Ramos (cell line): Measurements from ENCODE around the gene MAGI1.

Experiments
- in situ Hi-C: fragments of 300-500 bp; cut with MboI; formaldehyde crosslinking; loops from one replicate; pipeline ENCODE4 v1.14.3; 2022; ENCODE audit warnings: low sequenced_read_pairs; ENCODE audit not compliant: unreplicated experiment

The MAGI1 gene

DNA sequence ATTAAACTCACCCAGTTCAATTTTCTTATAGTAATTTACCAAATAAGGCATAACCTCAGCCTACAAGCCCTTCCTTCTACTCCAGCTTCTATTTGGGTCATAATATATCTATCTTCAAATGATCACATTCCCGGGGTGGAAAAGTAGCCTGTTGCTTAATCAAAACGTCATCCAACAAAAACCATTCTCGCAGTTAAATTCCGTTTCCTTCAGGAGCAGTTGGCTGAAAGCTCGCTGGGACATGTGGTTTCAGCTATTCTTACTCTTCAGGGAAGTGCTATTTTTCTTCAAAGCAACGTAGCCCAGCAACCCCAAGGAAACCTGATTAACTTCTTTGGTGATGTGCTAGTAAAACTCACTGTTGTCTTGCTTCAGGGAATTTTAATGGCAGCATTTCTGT is 59.6 kb downstream of the MAGI1 start:
- in situ Hi-C loops = no loop called here

DNA sequence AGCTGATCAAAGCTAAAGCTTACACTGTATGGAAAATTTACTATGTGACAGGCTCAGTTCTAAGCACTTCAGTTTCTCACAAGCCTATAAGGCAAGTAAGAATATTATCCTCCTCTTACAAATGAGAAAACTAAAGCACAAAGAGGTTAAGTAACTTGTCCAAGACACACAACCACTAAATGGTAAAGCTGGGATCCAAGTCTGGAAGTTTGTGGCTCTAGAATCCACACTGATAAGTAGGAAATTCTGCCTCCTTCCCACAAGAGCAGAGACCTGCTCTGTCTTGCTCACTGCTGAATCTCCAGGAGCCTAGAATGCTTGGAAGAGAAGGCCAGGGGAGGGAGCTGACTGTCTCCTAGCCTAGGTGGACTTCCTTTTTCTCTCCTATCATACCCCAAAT is 60.6 kb downstream of the MAGI1 start:
- in situ Hi-C loops = no loop called here

DNA sequence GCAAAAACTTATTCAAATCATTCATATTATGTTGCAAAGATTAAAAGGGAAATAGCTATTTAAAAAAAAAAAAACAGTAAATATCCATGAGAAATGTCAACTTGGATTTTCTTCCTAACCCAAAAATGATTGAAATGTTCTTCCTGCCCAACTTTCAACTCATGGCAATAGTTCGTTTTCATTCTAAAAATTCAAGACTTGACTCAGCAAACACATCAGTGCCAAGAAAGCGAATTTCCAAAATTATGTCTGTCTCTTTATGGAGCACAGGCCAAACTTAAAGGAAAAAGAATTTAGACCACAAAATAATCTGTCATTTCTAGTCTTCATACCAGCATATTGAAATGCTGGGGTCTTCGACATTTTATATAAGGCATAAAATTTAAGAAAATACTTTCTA is 63.7 kb downstream of the MAGI1 start:
- in situ Hi-C loops = no loop called here

DNA sequence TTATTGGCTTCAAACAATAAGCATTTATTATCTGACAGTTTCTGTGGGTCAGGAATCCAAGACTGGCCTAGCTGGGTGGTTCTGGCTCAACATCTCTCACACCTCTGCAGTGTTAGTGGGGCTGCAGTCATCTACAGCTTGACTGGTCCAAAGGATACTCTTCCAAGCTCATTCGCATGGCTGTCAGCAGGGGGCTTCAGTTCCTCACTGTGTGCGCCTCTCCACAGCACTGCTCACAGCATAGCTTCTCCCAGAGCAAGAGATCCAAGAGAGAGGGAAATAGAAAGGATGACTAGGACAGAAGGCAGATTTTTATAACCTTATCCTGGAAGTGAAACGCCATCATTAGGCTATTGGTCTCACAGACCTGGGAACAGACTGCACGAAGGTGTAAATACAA is 64.2 kb downstream of the MAGI1 start:
- in situ Hi-C loops = no loop called here

DNA sequence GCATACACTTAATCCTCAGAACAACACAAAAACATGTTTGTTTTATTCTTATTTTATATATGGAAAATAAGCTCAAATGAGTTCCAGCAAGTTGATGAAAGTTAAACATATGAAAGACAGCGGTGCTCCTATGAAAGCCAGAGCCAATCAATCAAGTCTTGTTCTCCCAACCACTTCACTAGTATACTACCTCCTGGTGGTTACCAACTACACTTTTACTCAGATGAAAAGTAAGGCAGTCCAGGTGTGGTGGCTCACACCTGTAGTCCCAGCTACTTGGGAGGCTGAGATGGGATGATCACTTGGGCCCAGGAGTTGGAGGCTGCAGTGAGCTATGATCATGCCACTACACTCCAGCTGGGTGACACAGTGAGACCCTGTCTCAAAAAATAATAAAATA is 66.0 kb downstream of the MAGI1 start:
- in situ Hi-C loops = no loop called here

DNA sequence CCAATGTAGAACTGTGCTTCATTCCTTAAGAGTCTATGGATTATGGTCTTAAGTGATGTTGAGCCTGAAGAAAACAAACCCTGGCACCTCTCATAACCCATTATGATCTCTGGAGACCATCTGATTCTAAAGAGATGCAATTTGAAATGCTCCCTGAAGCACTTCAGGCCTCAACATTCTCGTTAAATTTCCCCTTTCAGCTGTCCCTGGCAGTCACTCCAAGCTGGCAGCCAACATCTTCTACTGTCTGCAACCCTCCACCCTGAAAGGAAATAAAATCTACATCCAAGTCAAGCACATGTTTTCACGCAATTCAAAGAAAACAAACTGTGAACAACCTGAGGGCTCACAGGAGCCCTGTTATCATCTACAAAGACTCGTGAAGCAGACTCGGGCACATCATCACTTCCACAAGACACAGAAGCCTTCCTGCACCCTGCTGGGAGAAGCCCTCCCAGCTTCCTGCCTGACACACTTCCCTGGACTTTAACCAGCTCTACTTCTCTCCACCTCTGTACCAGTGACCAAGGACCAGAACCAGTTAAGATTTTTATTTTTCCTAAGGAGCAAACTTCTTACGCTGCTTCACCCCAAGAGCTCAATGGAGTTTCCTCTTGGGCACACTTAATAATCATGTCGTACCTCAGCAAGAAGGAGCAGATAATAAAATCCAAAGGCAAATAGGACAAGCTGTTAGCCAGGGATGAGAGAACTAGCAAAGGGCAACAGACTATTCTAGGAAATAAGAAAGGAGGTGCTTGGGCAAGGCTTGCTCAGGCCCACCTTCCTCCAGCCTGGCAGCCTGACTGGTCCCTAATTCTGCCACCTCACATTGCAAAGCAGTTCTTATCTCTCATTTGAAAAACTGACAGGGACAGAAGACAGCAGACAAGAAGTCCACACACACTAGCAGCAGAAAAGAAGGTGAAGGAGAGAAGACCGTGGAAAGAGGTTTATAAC is 67.1 kb downstream of the MAGI1 start:
- in situ Hi-C loops = no loop called here

DNA sequence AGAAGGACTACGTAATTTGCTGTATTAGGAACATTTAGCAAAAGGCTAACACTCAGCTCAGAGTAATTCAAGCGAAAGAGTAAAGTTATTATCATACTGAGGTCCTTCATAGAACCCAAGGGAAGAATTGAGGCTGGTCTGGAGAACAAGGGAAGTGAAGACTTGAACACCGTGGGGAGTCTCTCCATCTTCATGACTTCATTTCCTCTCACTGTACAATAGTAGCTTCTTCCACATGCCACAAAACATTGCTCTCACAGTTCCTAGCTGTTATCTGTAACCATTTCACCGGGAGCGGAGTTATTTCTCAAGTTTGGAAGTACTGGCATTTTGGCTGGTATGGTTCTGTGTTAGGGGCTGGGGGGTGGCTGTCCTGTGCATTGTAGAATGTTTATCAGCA is 69.7 kb downstream of the MAGI1 start:
- in situ Hi-C loops = no loop called here

DNA sequence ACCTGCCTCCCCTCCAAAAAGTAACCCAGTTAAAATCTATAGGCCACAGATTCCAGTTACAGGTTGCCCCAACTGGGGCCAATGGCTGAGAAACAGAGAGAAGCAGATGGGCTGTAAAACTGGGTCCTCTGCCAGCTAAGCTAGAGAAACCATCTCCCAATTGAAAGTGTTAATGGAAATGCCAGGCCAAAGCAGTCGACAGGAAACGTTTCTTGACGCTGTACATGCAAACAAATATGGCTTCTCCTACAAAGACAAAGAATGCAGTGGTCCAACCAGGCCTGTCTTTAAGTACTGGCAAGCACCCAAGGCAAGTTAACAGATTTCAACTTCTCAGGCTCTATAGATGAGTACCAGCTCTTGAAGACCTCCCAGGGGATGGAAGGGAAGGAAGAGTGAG is 71.3 kb downstream of the MAGI1 start:
- in situ Hi-C loops = no loop called here

DNA sequence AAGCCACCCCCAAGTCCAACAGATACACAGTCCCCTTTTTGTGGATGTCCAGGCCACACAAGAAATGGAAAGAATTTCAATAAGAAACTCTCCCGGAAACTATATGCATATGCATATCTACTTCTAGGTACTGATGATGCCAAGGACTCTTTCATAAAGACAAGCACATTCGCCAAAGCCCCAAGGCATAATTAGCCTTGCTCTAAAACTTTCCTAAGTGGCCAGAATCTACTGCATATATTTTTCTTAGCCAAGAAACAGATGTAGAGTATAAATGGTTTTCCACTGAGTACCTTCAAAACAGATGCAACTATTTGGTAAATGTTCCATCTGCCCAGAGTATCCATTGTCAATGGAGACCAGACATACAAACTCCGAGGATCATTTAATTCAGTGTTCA is 73.9 kb downstream of the MAGI1 start:
- in situ Hi-C loops = no loop called here

DNA sequence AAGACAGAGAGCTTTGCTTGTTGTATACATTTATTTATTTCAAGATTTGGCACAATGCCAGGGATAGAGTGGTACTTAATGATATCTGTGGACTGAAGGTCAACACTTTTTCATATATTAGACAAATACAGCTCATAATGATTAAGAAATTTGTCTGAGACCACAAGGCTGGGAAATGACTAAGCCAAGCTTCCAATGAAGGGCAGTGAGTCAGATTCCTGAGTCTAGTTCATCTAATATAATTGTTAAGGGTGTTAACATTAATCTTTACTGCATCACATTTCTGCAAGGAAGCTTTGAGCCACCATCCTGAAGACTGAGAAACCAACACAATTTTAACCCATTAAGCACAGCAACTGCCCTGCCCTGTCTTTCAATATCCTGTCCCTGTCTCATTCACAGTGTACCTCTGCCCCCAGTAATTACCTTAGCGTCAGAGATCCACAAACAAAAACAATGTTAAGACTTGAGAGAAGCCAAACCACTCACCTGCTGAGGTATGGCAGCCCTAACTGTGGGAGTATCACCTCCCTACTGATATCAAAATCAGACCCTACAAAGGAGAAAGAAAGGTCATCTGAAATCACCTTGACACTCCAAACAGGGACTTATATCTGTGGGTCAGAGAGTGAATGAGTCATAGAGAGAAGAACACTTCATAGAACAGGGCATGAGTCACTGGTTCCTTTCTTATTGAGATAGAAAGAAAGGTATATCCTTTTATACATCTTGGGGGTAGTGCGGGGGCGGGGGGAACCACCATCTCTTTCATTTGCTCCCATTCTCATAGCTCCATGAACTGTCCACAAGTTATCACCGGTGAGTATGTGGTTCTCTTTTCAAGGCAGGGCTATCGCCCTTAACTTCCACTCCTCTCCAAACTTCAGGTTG is 74.7 kb downstream of the MAGI1 start:
- in situ Hi-C loops = no loop called here

DNA sequence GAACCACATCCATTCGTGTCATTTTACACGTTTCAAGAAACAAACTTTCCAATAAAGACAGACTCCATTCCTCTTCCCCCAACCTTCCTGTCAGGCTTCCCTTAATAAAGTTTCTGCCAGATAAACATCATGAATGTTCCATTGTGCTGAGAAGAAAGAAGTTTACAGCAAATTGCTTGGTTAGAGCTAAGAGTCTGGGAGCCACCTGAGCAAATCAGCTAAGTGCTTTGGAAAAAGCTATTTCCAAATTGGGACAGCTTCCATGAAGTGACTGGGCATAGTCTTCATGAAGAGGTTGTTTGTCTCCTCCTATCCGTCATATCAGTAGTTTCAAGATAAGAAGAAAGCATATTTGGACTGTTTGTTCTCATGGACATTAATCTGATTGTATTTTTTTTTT is 77.0 kb downstream of the MAGI1 start:
- in situ Hi-C loops = no loop called here

DNA sequence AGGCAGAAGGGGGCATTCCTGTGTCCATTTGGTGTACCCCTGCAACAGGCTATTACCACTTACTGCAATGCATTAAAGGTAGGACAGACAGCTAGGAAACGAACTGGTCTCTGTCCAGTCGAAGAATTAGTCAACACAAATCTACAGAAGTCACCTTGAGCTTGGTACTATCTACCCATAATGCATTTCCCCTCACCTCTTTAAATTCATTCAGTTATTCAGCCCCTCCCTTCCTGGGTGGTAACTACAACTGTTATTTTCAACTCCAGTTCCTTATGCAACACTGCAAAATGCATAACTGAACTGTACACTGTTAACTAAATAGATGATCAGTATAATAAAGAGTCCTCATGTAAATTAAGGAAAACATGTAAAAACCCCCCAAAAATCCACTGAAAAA is 77.6 kb downstream of the MAGI1 start:
- in situ Hi-C loops = no loop called here

DNA sequence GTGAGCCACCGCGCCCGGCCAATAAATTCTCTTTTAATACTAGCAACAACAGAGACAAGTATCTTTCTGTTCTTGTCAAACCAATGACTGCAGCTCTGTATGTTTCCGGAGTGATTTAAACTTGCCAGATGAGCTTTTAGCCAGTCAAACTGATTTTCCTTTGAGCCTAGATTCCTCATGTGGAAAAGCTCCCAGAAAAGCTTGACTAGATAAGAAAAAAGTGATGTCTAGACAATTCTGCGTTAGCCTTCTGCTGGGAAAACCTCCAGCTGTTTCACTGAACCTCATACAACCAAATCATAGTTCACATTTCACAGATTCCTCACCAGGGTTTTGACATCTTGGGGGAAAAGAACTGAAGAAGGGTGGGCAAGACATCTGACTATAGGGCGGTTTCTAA is 78.6 kb downstream of the MAGI1 start:
- in situ Hi-C loops = no loop called here

DNA sequence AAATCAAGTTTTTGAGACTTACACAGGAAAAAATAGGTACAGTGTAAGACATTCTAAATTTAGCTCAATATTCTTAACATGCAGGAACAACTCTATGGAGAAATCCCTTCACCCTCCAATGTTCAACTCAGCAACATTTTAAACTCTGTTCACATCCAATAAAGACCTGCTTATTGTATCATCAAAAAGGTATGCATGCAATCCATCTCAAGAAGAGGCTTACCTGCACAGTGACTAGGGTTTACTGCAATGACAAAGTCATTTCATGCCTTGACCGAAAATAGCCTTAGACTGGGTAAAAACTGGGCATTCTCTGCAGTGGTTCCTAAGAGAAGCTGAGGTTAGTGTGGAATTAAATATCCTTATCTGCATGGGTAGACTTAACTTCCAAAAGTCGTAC is 80.5 kb downstream of the MAGI1 start:
- in situ Hi-C loops = no loop called here

DNA sequence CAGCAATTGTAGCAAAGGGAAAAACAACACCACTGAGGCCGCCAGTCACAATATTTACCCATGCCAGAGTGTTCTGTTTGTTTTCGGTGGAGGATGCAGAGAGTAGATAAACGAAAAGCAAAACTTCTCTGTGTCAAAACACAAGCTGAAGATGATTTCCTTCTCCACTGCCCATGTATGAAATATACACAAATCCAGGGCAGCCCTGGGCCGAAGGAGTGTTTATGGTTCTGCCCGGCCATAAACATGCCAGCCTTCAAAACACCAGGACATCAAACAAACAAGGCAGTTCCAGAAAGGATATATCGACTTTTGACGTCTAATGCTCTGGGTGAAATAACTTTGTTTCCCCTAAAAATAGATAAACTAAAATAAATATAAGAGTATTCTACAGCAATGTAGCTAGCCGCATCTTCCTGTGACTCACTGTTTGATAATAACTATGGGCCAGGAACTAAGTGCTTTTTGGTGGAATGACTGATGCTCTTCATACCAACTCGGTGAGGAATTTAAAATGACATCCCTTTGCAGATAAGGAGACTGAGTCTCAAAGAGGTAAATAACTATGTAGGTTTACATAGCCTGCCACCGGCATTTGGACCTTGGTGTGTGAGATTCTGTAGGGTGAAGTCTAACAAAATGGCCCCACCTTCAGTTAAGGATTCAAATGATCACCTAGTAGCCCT is 82.8 kb downstream of the MAGI1 start:
- in situ Hi-C loops = no loop called here

DNA sequence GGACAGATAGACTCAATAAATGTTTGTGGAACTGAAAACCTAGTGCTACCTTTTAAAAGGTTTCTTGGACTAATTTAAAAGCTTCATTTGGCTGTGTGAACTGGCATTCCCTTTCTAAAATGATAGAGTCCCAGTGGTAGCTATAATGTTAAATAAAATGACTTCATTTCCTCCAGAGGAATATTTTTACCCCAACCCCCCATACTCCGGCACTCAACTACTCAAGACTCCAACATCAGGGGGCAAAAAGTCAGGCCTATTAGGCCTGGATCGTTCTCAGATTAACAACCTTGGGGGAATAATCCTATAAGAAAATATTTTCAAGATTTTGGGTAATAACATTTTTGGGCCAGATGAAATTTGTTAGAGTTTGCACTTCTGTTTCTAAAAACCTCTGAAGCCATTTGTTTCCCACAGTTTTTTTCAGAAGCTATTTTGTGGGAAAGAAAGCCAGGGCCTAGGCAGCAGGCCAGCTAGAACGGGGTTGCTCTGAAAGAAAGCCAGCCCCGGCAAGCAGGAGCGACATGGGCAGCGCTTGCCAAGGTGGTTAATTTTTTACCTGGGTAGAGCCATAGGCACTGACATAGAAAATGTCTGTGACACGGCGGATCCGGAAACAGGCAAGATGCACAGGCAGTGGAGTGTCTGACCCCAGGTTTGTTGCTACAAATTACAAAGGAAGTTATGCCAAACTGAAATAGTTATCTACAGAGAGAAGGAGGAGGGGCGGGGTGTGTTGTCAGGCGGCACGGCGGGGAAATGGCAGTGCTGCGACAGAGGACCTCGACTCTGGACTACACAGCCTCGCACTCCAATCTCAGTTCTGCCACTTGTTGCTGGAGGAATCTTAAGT is 84.6 kb downstream of the MAGI1 start:
- in situ Hi-C loops = no loop called here

DNA sequence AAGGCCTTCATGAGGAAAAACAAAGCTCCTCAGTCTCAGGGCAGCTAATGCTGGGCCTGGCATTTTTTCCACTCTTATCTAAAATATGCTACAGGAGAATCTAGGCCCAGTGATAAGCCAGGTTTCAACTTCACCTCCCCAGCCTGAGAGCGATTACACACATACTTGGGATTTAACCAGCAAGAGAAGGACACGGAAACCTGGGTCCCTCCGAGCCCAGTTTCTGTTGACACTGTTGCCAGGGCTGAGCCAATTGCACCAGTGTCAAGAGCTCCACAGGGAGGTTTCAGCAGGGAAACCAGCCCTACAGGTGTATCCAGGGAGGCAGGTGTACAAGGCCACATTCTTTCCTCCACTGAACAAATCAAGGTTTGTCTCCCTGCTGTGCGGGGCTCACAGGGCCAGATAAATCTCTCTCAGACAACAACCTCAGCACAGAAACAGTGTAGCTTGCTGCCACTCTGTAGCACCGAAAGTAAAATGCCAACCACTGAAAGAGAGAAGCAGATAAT is 85.4 kb downstream of the MAGI1 start:
- in situ Hi-C loops = no loop called here

DNA sequence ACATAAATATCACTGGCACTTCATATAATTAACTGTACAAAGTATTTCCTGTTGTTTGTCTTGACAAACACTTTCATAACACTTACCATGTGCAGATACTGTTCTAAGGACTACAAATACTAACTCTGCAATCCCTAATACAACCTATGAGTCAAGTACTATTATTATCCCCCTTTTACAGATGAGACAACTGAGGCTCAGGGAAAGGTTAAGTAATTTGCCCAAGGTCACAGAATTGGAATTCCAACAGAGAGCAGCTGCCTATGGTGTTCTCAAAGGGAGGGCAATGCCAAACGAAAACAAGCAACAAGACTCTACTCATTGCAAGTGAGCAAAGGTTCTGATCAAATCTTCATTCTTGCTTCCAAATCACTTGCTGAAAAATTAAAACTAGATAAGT is 85.9 kb downstream of the MAGI1 start:
- in situ Hi-C loops = no loop called here

DNA sequence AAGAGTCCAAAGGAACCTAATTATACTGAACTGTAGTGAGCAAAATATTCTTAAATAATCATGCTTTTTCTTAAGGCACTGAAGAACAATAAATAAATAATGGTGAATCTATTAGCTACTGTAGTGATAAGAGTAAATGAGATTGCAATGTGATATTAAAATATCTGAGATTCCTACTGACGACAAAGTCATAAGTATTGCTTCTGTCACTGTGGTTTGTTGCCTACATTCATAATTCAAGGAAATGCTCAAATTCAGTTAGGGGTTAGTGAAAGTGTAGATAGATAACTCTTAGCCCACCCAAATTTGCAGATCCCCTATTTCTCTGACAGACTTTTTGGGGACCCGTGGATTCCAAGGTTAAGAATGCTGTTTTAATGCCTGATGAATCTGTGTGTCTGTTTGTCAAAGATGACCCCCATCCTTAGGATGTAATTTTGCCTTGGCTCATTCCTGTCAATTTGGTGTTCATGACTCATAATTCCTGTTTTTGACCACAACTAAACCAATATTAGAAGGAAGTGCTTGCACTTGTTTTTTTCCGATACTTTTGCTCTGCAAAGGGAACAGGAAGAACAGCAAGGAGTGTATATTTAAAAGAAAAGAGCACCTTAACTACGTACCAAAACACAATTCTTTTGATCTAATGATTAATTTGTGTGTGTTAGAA is 86.7 kb downstream of the MAGI1 start:
- in situ Hi-C loops = no loop called here
